Measurements from ENCODE around the gene ZBTB7C.

DNA sequence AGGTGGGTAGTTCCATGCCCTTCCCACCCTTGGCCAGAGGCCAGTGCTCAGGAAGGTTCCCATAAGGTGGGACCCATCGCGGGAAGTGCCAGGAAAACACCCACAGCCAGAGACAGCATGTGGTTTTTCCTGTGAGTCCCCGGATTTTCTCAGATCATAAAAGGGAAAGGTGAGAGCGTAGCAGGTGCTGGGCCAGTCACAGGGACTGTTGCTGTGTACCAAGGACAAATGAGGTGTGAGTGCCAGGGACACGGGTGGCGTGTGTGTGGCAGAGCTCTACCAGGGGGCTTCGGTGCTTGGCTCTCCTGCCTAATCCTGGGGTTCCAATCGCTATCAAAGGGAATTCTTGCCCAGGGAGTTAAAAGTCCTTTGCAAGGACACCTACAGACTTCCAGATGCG lies 319.2 kb downstream of the ZBTB7C start:
- TF ChIP-seq, protein P1, sequence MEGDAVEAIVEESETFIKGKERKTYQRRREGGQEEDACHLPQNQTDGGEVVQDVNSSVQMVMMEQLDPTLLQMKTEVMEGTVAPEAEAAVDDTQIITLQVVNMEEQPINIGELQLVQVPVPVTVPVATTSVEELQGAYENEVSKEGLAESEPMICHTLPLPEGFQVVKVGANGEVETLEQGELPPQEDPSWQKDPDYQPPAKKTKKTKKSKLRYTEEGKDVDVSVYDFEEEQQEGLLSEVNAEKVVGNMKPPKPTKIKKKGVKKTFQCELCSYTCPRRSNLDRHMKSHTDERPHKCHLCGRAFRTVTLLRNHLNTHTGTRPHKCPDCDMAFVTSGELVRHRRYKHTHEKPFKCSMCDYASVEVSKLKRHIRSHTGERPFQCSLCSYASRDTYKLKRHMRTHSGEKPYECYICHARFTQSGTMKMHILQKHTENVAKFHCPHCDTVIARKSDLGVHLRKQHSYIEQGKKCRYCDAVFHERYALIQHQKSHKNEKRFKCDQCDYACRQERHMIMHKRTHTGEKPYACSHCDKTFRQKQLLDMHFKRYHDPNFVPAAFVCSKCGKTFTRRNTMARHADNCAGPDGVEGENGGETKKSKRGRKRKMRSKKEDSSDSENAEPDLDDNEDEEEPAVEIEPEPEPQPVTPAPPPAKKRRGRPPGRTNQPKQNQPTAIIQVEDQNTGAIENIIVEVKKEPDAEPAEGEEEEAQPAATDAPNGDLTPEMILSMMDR (IDR thresholded peaks at IDR 0.05; ENCODE audit: low read depth, low read length, missing input control), result no peak
- TF ChIP-seq NR2F2 (IDR thresholded peaks at IDR 0.05) (no peak), JUND (IDR thresholded peaks at IDR 0.05) (no peak), GABPA (IDR thresholded peaks at IDR 0.05 in 1 of 2, conservative IDR thresholded peaks at IDR 0.05 in 1 of 2) (no peak), RXRA (IDR thresholded peaks at IDR 0.05) (no peak), EGR1 (IDR thresholded peaks at IDR 0.05; ENCODE audit: low read depth in 2 of 2) (no peak)
- TF ChIP-seq, protein P2, sequence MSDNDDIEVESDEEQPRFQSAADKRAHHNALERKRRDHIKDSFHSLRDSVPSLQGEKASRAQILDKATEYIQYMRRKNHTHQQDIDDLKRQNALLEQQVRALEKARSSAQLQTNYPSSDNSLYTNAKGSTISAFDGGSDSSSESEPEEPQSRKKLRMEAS (IDR thresholded peaks at IDR 0.05), result no peak
- TF ChIP-seq, protein P3, sequence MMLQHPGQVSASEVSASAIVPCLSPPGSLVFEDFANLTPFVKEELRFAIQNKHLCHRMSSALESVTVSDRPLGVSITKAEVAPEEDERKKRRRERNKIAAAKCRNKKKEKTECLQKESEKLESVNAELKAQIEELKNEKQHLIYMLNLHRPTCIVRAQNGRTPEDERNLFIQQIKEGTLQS (IDR thresholded peaks at IDR 0.05), result no peak

Data from liver (tissue), 3 donors.